GM12892 (cell line): Measurements from ENCODE around the gene HSPH1.

Experiments used
- DNase-seq: peaks from one replicate; pipeline ENCODE4 v3.0.0; 2011; ENCODE audit not compliant: insufficient read length
- FAIRE-seq: peaks from 2 replicates; lab custom pipeline; 2011; peaks lifted over from hg19 to GRCh38; lab: Jason Lieb, UNC
- POLR2A ChIP-seq: IDR thresholded peaks from 2 replicates; pipeline ENCODE4 v1.6.1; 2011; ENCODE audit warnings: low read depth, low read length, control low read depth
- POLR2AphosphoS5 ChIP-seq: IDR thresholded peaks from 2 replicates; pipeline ENCODE4 v1.6.1; 2011; ENCODE audit warnings: low read depth, low read length, control low read depth
- TAF1 ChIP-seq: IDR thresholded peaks from 2 replicates; pipeline ENCODE4 v1.6.1; 2011; ENCODE audit warnings: low read depth, mild to moderate bottlenecking, control low read depth, low read length, borderline replicate concordance

The HSPH1 gene

GRCh38 chr13:31090096-31090495 is 71.6 kb downstream of the HSPH1 start:
- TF ChIP-seq TAF1 (no peak), POLR2AphosphoS5 (no peak), POLR2A (no peak)
- FAIRE-seq (no peak), DNase-seq (no peak)

GRCh38 chr13:31089649-31090048 is 72.1 kb downstream of the HSPH1 start:
- no peak for DNase-seq
- FAIRE-seq = no peak
- no peak for TF ChIP-seq TAF1
- no peak for TF ChIP-seq POLR2AphosphoS5
- TF ChIP-seq POLR2A = no peak

DNA sequence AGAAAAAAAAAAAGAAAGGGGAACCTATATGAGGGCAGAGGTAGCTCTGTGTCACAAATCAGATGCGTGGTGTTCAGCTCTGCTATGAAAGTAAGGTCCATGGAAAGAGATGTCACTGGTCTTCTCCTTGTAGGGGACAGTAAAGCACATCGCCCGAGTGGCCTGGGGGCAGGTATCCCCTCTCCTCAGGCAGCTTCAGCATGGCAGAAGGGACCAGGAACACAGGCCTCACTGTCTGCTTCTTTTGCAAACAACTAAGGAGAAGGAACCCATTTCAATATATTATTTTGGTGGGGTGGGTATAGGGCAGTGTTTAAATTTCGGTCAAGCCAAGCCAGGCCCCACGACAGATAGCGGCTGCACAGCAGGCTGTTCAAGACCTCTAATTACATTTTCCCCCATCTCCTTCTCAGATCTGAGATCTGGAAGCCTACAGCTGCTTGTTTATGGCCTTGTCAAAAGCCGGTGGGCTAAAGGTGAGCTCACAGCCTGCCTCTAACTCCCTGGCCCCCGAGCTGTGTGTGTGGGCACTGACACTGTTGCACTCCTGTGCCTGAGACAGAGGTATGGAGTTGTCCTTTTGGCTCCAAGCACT is 72.8 kb downstream of the HSPH1 start:
- no peak for FAIRE-seq
- DNase-seq = no peak
- no peak for TF ChIP-seq POLR2AphosphoS5
- TF ChIP-seq TAF1 = no peak
- TF ChIP-seq POLR2A = no peak
